Left lung (tissue), 10 donors: ENCODE measurements around the gene ABCC1. TPM values are rescaled to one million over a fixed set of nuclear protein-coding genes. Genes with fewer than 3 reads are reported as not detected.

Experiments
- ATAC-seq: fragments of 200-7000 bp; cut with Tn5 transposase; one replicate; pipeline ENCODE4 v1.9.1; 2020; ENCODE audit warnings: moderate library complexity
- DNase-seq, 4 donors: peaks; one replicate each; pipeline ENCODE4 v3.0.0-alpha.2; 2013 to 2020
- H3K27ac ChIP-seq, 2 donors: fragments of 200-600 bp; sonication (generic) in 1 of 2; one replicate each; pipeline versions ENCODE4 v1.5.0 to v1.8.0; 2020 to 2021
- H3K27me3 ChIP-seq, 2 donors: fragments of 200-600 bp; sonication (generic) in 1 of 2; one replicate each; pipeline versions ENCODE4 v1.5.0 to v1.8.0; 2020 to 2021
- H3K36me3 ChIP-seq, 2 donors: fragments of 200-600 bp; sonication (generic) in 1 of 2; one replicate each; pipeline versions ENCODE4 v1.5.0 to v1.8.0; 2020 to 2021
- H3K4me1 ChIP-seq, 2 donors: fragments of 200-600 bp; one replicate each; pipeline ENCODE4 v1.8.0; 2021
- H3K4me3 ChIP-seq, 2 donors: fragments of 200-600 bp; sonication (generic) in 1 of 2; one replicate each; pipeline versions ENCODE4 v1.5.0 to v1.8.0; 2020 to 2021; ENCODE audit warnings: mild to moderate bottlenecking in 1 of 2
- H3K9me3 ChIP-seq, 2 donors: fragments of 200-600 bp; sonication (generic) in 1 of 2; one replicate each; pipeline versions ENCODE4 v1.5.0 to v1.8.0; 2020 to 2021
- CTCF ChIP-seq, 2 donors: fragments of 200-600 bp; sonication (generic) in 1 of 2; IDR thresholded peaks; one replicate each; pipeline versions ENCODE4 v1.5.0 to v1.8.0; 2021; ENCODE audit warnings: antibody characterized with exemption in 2 of 2
- intact Hi-C, 2 donors: fragments of 100-400 bp; cut with DNase I; formaldehyde crosslinking; loops; one replicate each; pipeline versions ENCODE4 v1.11.2 to v1.14.2; 2022
- polyA plus RNA-seq, 6 donors: library from polyadenylated mRNA; unstranded; fragments of 120-200 nt; gene quantifications; one replicate each; pipeline ENCODE4 v1.2.1, GENCODE V29; 2013; ENCODE audit not compliant: insufficient read length in 6 of 6
- total RNA-seq, 2 donors: library from RNA; stranded (reverse); fragmentation: NEBNext Ultra II Directional; extraction: Animal tissue kit (Norgen Biotek cat#: 25700); gene quantifications; one replicate each; pipeline ENCODE4 v1.2.1, GENCODE V29; 2021
- donor health status: DM: no; HTN: yes; CAD: no.
- donor health status: DM: no; HTN: no; CAD: no.

Gene ABCC1
- total and polyA plus RNA-seq, 8 donors: 29.3 to 44.6 (median 31.7) TPM

- no peaks in the 10 kb centered on the region for H3K27me3 ChIP-seq
- peaks cover 0 to 89% of the 10 kb centered on the region in 2 donors for H3K36me3 ChIP-seq
- TF ChIP-seq CTCF (IDR thresholded peaks at IDR 0.05): no peak
- H3K4me1 ChIP-seq: peaks cover 0 to 4% of the 10 kb centered on the region in 2 donors
- ATAC-seq: no peak
- DNase-seq: no peak
- intact Hi-C loops: no loop called here
- no peaks in the 10 kb centered on the region for H3K9me3 ChIP-seq
- no peak overlapping the region for H3K4me3 ChIP-seq
- no peak overlapping the region for H3K27ac ChIP-seq
These were observed 64.4 kb downstream of the ABCC1 start for GRCh38 chr16:16013812-16014211.

DNA sequence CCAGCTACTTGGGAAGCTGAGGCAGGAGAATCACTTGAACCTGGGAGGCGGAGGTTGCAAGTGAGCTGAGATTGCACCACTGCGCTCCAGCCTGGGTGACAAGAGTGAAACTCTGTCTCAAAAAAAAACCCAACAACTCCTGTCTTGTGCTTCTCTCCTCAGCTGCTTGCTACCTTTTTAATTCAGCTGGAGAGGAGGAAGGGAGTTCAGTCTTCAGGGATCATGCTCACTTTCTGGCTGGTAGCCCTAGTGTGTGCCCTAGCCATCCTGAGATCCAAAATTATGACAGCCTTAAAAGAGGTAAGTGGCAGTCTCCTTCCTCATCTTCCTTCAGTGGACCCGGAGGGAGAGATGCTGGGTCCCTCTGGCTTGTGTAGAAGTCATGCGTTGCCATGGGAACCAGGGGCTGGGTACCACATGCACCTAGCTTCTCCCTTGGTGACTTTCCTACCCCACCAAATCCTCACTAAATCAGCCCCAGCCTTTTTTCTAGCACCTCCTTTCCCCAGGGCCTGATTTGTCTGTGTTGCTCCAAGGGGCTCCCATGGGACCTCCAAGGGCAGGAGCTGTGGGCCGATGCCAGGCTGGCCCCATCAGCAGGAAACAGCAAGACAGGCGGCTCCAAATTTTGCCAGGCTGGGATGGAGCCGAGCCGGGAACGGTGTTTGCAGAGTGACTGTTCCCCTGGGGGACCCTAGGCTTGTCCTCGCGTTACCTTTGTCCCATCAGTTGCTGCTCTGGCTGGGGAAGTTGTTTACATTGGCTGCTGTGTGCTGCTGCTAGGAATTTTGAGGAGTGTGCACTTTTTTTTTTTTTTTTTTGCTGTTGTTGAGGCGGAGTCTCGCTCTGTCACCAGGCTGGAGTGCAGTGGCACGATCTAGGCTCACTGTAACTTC, 65.2 kb downstream of the ABCC1 start:
- Histone ChIP-seq H3K9me3 (no peaks in the 10 kb centered on the region), H3K4me3 (no peak overlapping the region), H3K36me3 (peaks cover 0 to 90% of the 10 kb centered on the region in 2 donors), H3K27ac (peak overlapping the region in 1 of 2 donors; percentile 18), H3K4me1 (peaks cover 0 to 4% of the 10 kb centered on the region in 2 donors), H3K27me3 (no peaks in the 10 kb centered on the region)
- peak; percentile 84 for ATAC-seq
- intact Hi-C loops: no loop called here
- peak in 1 of 4 donors; percentile 33 for DNase-seq
- TF ChIP-seq CTCF (IDR thresholded peaks at IDR 0.05): no peak

GRCh38 chr16:16015849-16016248, 66.4 kb downstream of the ABCC1 start:
- ATAC-seq: no peak
- no peak for DNase-seq
- intact Hi-C loops: no loop called here
- no peak overlapping the region for H3K4me3 ChIP-seq
- H3K4me1 ChIP-seq: peaks cover 2 to 4% of the 10 kb centered on the region in 2 donors
- no peak overlapping the region for H3K27ac ChIP-seq
- no peaks in the 10 kb centered on the region for H3K9me3 ChIP-seq
- H3K36me3 ChIP-seq: peaks cover 0 to 90% of the 10 kb centered on the region in 2 donors
- no peaks in the 10 kb centered on the region for H3K27me3 ChIP-seq
- TF ChIP-seq CTCF (IDR thresholded peaks at IDR 0.05): no peak

- H3K4me3 ChIP-seq: no peak overlapping the region
- peaks cover 0 to 86% of the 10 kb centered on the region in 2 donors for H3K36me3 ChIP-seq
- intact Hi-C loops: no loop called here
- ATAC-seq (no peak), DNase-seq (no peak)
- no peaks in the 10 kb centered on the region for H3K27me3 ChIP-seq
- no peak overlapping the region for H3K27ac ChIP-seq
- peaks cover 6 to 8% of the 10 kb centered on the region in 2 donors for H3K4me1 ChIP-seq
- TF ChIP-seq CTCF (IDR thresholded peaks at IDR 0.05): no peak
- no peaks in the 10 kb centered on the region for H3K9me3 ChIP-seq
These were observed 67.1 kb downstream of the ABCC1 start for GRCh38 chr16:16016388-16016964.

GRCh38 chr16:16017812-16018211, 68.4 kb downstream of the ABCC1 start:
- DNase-seq (no peak), ATAC-seq (no peak)
- no peaks in the 10 kb centered on the region for H3K9me3 ChIP-seq
- peaks cover 11 to 22% of the 10 kb centered on the region in 2 donors for H3K4me1 ChIP-seq
- H3K4me3 ChIP-seq: no peak overlapping the region
- intact Hi-C loops: no loop called here
- H3K36me3 ChIP-seq: peaks cover 0 to 74% of the 10 kb centered on the region in 2 donors
- no peaks in the 10 kb centered on the region for H3K27me3 ChIP-seq
- H3K27ac ChIP-seq: no peak overlapping the region
- no peak for TF ChIP-seq CTCF (IDR thresholded peaks at IDR 0.05)
